B cell (primary cell): Measurements from ENCODE around the gene AAK1. TPM values are rescaled to one million over a fixed set of nuclear protein-coding genes. Genes with fewer than 3 reads are reported as not detected.

ENCODE experiments used
- ATAC-seq: fragments of 200-7000 bp; cut with Tn5 transposase; one replicate; pipeline ENCODE4 v1.10.0; 2021; ENCODE audit warnings: low read depth, mild to moderate bottlenecking, moderate number of reproducible peaks, moderate library complexity
- CTCF ChIA-PET: fragments of 350-600 bp; sonication (Branson Sonifier 250); formaldehyde crosslinking; loops from one replicate; lab custom pipeline; 2021; ENCODE audit warnings: antibody characterized with exemption, inconsistent platforms; lab: Charles Lee
- POLR2A ChIA-PET: fragments of 350-600 bp; sonication (Branson Sonifier 250); formaldehyde crosslinking; loops from one replicate; lab custom pipeline; 2021; ENCODE audit warnings: antibody characterized with exemption; lab: Charles Lee
- DNase-seq: peaks from one replicate; pipeline ENCODE4 v3.0.0; 2013
- H2AFZ ChIP-seq: 2 replicates; pipeline ENCODE4 v1.6.1; 2012; ENCODE audit warnings: mild to moderate bottlenecking, low read depth, low read length; ENCODE audit not compliant: insufficient read depth, poor library complexity, severe bottlenecking
- H3K27ac ChIP-seq, 2 donors: 1 replicate in 1 of 2; 2 replicates in 1 of 2; pipeline ENCODE4 v1.5.1; 2012 to 2013; ENCODE audit warnings: low read length in 2 of 2, mild to moderate bottlenecking in 2 of 2, moderate library complexity in 1 of 2
- H3K27me3 ChIP-seq, 4 experiments: fragments of 200-600 bp in 1 of 4; sonication (generic) in 1 of 4; replicated peaks in 1 of 4; 1 replicate in 2 of 4; 2 replicates in 2 of 4; pipeline versions ENCODE4 v1.6.1 to v1.7.0; 2013 to 2016; ENCODE audit warnings: low read length in 3 of 4, mild to moderate bottlenecking in 2 of 4, mixed read lengths in 1 of 4, moderate library complexity in 1 of 4; ENCODE audit not compliant: insufficient read depth in 4 of 4, control insufficient read depth in 3 of 4; ENCODE audit errors: control extremely low read depth in 1 of 4
- H3K36me3 ChIP-seq, 2 experiments: replicated peaks in 1 of 2; 1 replicate in 1 of 2; 2 replicates in 1 of 2; pipeline versions ENCODE4 v1.6.1 to v1.7.1; 2013; ENCODE audit warnings: low read length in 1 of 2; ENCODE audit not compliant: insufficient read depth in 2 of 2, control insufficient read depth in 1 of 2; ENCODE audit errors: control extremely low read depth in 1 of 2, extremely low read depth in 1 of 2
- H3K4me1 ChIP-seq, 2 donors: fragments of 200-600 bp in 1 of 2; sonication (generic) in 1 of 2; 1 replicate in 1 of 2; 2 replicates in 1 of 2; pipeline versions ENCODE4 v1.5.1 to v1.6.1; 2013 to 2017; ENCODE audit warnings: low read length in 2 of 2; ENCODE audit not compliant: control insufficient read depth in 2 of 2, insufficient read depth in 2 of 2
- H3K4me2 ChIP-seq: replicated peaks from 2 replicates; pipeline ENCODE3; 2012; ENCODE audit warnings: mild to moderate bottlenecking, low read depth, low read length; ENCODE audit not compliant: poor library complexity, severe bottlenecking
- H3K4me3 ChIP-seq, 5 experiments: fragments of 200-600 bp in 1 of 5; sonication (generic) in 1 of 5; 1 replicate in 3 of 5; 2 replicates in 2 of 5; pipeline versions ENCODE4 v1.5.1 to v1.7.0; 2011 to 2016; ENCODE audit warnings: low read length in 4 of 5, mild to moderate bottlenecking in 4 of 5, low read depth in 2 of 5, control low read depth in 1 of 5, moderate library complexity in 1 of 5; ENCODE audit not compliant: insufficient read depth in 1 of 5; ENCODE audit errors: control extremely low read depth in 1 of 5, extremely low read depth in 1 of 5
- H3K79me2 ChIP-seq: fragments of 200-600 bp; sonication (generic); one replicate; pipeline ENCODE4 v1.6.0; 2016; ENCODE audit warnings: low read length; ENCODE audit not compliant: control insufficient read depth, insufficient read depth
- H3K9ac ChIP-seq: fragments of 200-600 bp; sonication (generic); 2 replicates; pipeline ENCODE4 v1.6.1; 2017; ENCODE audit warnings: mild to moderate bottlenecking, low read length, moderate library complexity
- H3K9me3 ChIP-seq, 3 donors: one replicate each; pipeline versions ENCODE4 v1.6.1 to v1.7.1; 2013; ENCODE audit warnings: low read length in 2 of 3; ENCODE audit not compliant: control insufficient read depth in 2 of 3, insufficient read depth in 1 of 3; ENCODE audit errors: control extremely low read depth in 1 of 3
- H4K20me1 ChIP-seq: 2 replicates; pipeline ENCODE4 v1.6.0; 2012; ENCODE audit warnings: mild to moderate bottlenecking, low read length; ENCODE audit not compliant: insufficient read depth, control insufficient read depth, poor library complexity, severe bottlenecking
- H3K27ac Mint-ChIP-seq: one replicate; pipeline ENCODE4 v1.8.0; 2021; ENCODE audit warnings: mixed read lengths
- H3K27me3 Mint-ChIP-seq: one replicate; pipeline ENCODE4 v1.8.0; 2021; ENCODE audit warnings: mixed read lengths
- H3K4me1 Mint-ChIP-seq: one replicate; pipeline ENCODE4 v1.8.0; 2021; ENCODE audit warnings: mixed read lengths
- H3K4me3 Mint-ChIP-seq: one replicate; pipeline ENCODE4 v1.8.0; 2021; ENCODE audit warnings: mixed read lengths
- H3K9me3 Mint-ChIP-seq: one replicate; pipeline ENCODE4 v1.8.0; 2022; ENCODE audit warnings: mixed read lengths; ENCODE audit not compliant: insufficient read depth
- CTCF ChIP-seq: fragments of 200-600 bp; IDR thresholded peaks from one replicate; pipeline ENCODE4 v1.8.0; 2022; ENCODE audit warnings: antibody characterized with exemption, mild to moderate bottlenecking
- EZH2 ChIP-seq: IDR thresholded peaks from 2 replicates; pipeline ENCODE4 v1.6.1; 2012; ENCODE audit warnings: borderline replicate concordance, low read depth, mild to moderate bottlenecking, moderate library complexity, low read length; ENCODE audit not compliant: insufficient read depth, poor library complexity, severe bottlenecking
- WGBS: methylation state at CpG from one replicate; pipeline ENCODE4 v1.1.5; 2013; ENCODE audit warnings: missing lambda C conversion rate; ENCODE audit not compliant: insufficient coverage; 5-methylcytosine and 5-hydroxymethylcytosine counted together
- intact Hi-C: fragments of 100-400 bp; cut with micrococcal nuclease; formaldehyde crosslinking; loops from one replicate; pipeline ENCODE4 v1.10.0; 2022
- polyA plus RNA-seq: library from polyadenylated mRNA; depleted of rRNA; stranded (reverse); fragments of >200 nt; gene quantifications from 2 replicates; pipeline ENCODE4 v1.2.3, GENCODE V29; 2012
- total RNA-seq, 2 donors: library from RNA; stranded (reverse); fragments of 120-200 nt in 1 of 2; gene quantifications; 1 replicate in 1 of 2; 2 replicates in 1 of 2; pipeline versions ENCODE4 v1.2.3 to v1.2.4, GENCODE V29; 2013 to 2022

AAK1 gene
- total and polyA plus RNA-seq, 2 donors (not counting 1 experiment from before 2014, with no cell fraction given): 2.4 to 7.2 TPM

DNA sequence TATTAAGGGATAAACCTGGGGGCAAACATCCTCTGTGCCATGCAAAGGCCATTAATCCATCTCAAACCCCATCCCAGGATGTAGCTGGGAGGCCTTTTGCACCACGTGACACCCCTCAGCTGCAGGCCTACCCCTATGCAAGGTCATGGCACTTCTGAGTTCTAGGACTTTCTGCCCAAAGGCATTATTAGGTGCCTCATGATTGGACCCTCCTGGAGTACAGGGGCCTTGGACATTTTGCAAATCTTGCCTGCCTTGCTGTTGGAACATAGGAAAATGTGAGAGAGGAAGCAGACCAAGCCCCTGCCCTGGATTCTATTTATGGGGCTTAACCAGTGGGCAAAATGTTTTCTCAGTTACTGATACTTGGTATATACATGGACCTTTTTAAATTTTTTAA lies 162.1 kb downstream of the AAK1 start:
- H3K4me3 ChIP-seq: no peak overlapping the region
- H3K27me3 Mint-ChIP-seq: no peaks in the 10 kb centered on the region
- no peaks in the 10 kb centered on the region for H3K9me3 ChIP-seq
- intact Hi-C loops: no loop called here
- no peaks in the 10 kb centered on the region for H3K27me3 ChIP-seq
- H3K4me3 Mint-ChIP-seq: no peak overlapping the region
- H3K27ac ChIP-seq: no peak overlapping the region
- no peaks in the 10 kb centered on the region for H4K20me1 ChIP-seq
- 100% methylated on average over 1 of the region's 1 CpG for WGBS
- no peak overlapping the region for H2AFZ ChIP-seq
- H3K9me3 Mint-ChIP-seq: no peaks in the 10 kb centered on the region
- H3K36me3 ChIP-seq: no peaks in the 10 kb centered on the region
- H3K79me2 ChIP-seq: no peaks in the 10 kb centered on the region
- no peak for ATAC-seq
- no peaks in the 10 kb centered on the region for H3K4me1 ChIP-seq
- DNase-seq: no peak
- H3K4me1 Mint-ChIP-seq: peaks cover 15% of the 10 kb centered on the region
- no peak overlapping the region for H3K27ac Mint-ChIP-seq
- H3K9ac ChIP-seq: no peak overlapping the region
- no peak overlapping the region for H3K4me2 ChIP-seq
- CTCF ChIA-PET: no interaction called here
- TF ChIP-seq CTCF (no peak), EZH2 (no peak)
- POLR2A ChIA-PET: no interaction called here

GRCh38 chr2:69477627-69478026 lies 165.9 kb downstream of the AAK1 start:
- intact Hi-C loops: no loop called here
- Histone ChIP-seq H3K27ac (no peak overlapping the region), H3K79me2 (no peaks in the 10 kb centered on the region), H2AFZ (no peak overlapping the region), H3K27me3 (no peaks in the 10 kb centered on the region), H4K20me1 (no peaks in the 10 kb centered on the region), H3K36me3 (no peaks in the 10 kb centered on the region), H3K4me3 (no peak overlapping the region), H3K9me3 (no peaks in the 10 kb centered on the region), H3K4me1 (no peaks in the 10 kb centered on the region), H3K4me2 (no peak overlapping the region), H3K9ac (no peak overlapping the region)
- H3K9me3 Mint-ChIP-seq: no peaks in the 10 kb centered on the region
- ChIA-PET POLR2A (no interaction called here), CTCF (no interaction called here)
- H3K27me3 Mint-ChIP-seq: no peaks in the 10 kb centered on the region
- DNase-seq: no peak
- TF ChIP-seq EZH2 (no peak), CTCF (no peak)
- no peak for ATAC-seq
- no CpG with 5 or more reads among the region's 1 CpG for WGBS
- no peak overlapping the region for H3K27ac Mint-ChIP-seq
- H3K4me1 Mint-ChIP-seq: peaks cover 16% of the 10 kb centered on the region
- no peak overlapping the region for H3K4me3 Mint-ChIP-seq
